Subcutaneous abdominal adipose tissue (tissue), 5 donors: Measurements from ENCODE around the gene ABLIM2.
"Not testable (repeated sequence)": the region's sequence is repeated elsewhere in the genome, so short reads cannot be mapped to it uniquely, and the experiment has no call there.

Experiments used
- H3K27ac ChIP-seq: one replicate; pipeline ENCODE4 v1.7.0; 2013; ENCODE audit warnings: low read depth, mild to moderate bottlenecking, inconsistent platforms, low read length, moderate library complexity
- H3K27me3 ChIP-seq, 5 donors: one replicate each; pipeline ENCODE4 v1.7.0; 2013; ENCODE audit warnings: low read length in 5 of 5, inconsistent platforms in 1 of 5; ENCODE audit not compliant: control insufficient read depth in 5 of 5, insufficient read depth in 4 of 5
- H3K36me3 ChIP-seq, 5 donors: one replicate each; pipeline ENCODE4 v1.7.0; 2013; ENCODE audit warnings: low read length in 5 of 5; ENCODE audit not compliant: control insufficient read depth in 5 of 5, insufficient read depth in 5 of 5
- H3K4me1 ChIP-seq, 5 donors: one replicate each; pipeline ENCODE4 v1.7.0; 2013; ENCODE audit warnings: low read length in 5 of 5, mild to moderate bottlenecking in 3 of 5, moderate library complexity in 1 of 5; ENCODE audit not compliant: control insufficient read depth in 5 of 5, insufficient read depth in 5 of 5
- H3K4me3 ChIP-seq, 5 donors: one replicate each; pipeline ENCODE4 v1.7.0; 2013; ENCODE audit warnings: low read length in 5 of 5, low read depth in 1 of 5
- H3K9ac ChIP-seq, 5 donors: one replicate each; pipeline ENCODE4 v1.7.0; 2013; ENCODE audit warnings: low read length in 5 of 5, mild to moderate bottlenecking in 4 of 5, moderate library complexity in 3 of 5
- H3K9me3 ChIP-seq, 5 donors: one replicate each; pipeline ENCODE4 v1.7.0; 2013; ENCODE audit warnings: low read length in 5 of 5; ENCODE audit not compliant: control insufficient read depth in 5 of 5
- donor health status: healthy.
- donor health status: healthy.
- donor health status: healthy.
- donor health status: healthy.
- donor health status: healthy.

ABLIM2 gene

DNA sequence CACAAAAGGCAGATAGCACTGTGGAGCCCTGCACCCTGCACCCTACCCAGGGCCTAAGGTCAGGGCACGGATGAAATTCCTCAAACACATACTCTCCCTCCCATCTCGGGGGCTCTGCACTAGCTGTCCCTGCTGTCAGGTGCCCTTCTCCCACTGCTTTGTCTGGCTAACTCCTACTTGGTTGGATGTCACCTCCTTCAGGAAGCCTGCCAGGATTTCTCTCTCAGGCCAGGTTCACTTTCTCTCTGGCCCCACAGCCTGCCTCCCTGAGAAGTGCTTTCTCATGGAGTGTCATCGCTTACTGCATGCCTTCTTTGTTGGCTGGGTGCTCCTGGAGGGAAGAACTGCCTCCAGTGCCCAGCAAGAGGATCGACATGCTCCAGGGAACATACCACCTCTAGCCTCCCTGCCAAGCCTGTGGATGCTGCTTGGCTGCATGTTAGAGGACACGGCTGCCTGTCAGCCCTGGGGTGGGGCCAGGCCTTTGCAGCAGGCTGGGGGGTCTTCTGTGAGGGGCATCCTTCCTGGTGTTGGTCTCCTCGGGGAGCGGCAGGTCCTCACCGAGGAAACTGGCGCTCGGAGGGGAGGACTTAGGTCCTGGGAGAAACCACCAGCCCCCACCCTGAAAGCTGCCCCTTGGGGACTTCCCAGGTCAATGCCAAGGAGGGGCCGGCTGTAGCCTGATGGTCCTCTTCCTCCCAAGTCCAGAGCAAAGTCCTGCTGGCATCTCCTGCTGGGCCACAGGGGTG lies 15.0 kb downstream of the ABLIM2 start:
- Histone ChIP-seq H3K36me3 (no peaks in the 10 kb centered on the region), H3K27ac (no peak overlapping the region), H3K9me3 (peaks cover 0 to 3% (median 0%) of the 10 kb centered on the region in 5 donors), H3K4me3 (no peak overlapping the region), H3K27me3 (peaks cover 6 to 16% (median 15%) of the 10 kb centered on the region in 5 donors), H3K4me1 (peaks cover 0 to 8% (median 4%) of the 10 kb centered on the region in 5 donors), H3K9ac (no peak overlapping the region)

DNA sequence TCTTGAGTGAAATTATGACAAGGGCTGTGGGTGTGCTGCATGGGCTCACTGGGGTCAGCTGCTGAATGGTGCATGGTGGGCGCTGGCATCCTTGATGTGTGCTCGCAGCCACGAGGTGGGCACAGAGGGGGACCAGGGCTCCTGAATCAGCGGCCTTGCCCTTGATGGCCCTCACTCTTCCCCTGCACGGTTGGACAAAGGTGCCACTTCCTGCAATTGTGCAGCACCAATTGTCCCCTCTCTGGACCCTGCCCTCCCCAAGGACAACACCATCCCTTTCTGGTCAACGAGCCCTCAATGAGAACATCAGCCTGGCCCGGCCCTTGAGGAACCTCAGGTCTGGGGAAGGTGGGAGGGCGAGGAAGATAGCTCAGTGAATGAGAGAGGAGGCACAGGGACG lies 16.1 kb downstream of the ABLIM2 start:
- H3K36me3 ChIP-seq, result no peaks in the 10 kb centered on the region
- peaks cover 6 to 16% (median 9%) of the 10 kb centered on the region in 5 donors for H3K27me3 ChIP-seq
- no peak overlapping the region for H3K9ac ChIP-seq
- H3K4me3 ChIP-seq, result no peak overlapping the region
- H3K9me3 ChIP-seq, result peaks cover 0 to 3% (median 0%) of the 10 kb centered on the region in 5 donors
- H3K4me1 ChIP-seq, result peaks cover 0 to 8% (median 4%) of the 10 kb centered on the region in 5 donors
- H3K27ac ChIP-seq, result no peak overlapping the region

DNA sequence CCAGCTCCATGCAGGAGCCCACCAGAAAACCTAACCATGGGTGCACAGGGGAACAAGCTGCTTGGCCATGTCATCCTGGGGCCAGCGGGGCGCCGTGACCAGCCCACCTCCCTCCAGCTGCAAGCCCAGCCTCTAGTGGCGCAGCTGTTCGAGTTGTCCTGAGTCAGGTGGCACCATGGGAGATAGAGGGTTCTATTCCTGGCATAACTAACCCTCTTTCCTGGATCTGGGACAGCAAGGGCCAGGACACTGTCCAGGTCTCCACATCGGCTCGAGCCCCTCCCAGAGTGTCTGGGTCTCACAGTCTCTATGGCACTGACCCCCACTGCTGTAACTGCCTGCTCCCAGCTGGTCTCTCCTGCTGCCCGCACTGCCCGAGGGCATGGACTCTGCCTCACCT lies 16.7 kb downstream of the ABLIM2 start:
- no peak overlapping the region for H3K9ac ChIP-seq
- no peak overlapping the region for H3K27ac ChIP-seq
- H3K36me3 ChIP-seq, result no peaks in the 10 kb centered on the region
- H3K27me3 ChIP-seq, result peaks cover 6 to 16% (median 9%) of the 10 kb centered on the region in 5 donors
- H3K4me3 ChIP-seq, result no peak overlapping the region
- H3K9me3 ChIP-seq, result peaks cover 0 to 3% (median 0%) of the 10 kb centered on the region in 5 donors
- H3K4me1 ChIP-seq, result peaks cover 0 to 8% (median 4%) of the 10 kb centered on the region in 5 donors

DNA sequence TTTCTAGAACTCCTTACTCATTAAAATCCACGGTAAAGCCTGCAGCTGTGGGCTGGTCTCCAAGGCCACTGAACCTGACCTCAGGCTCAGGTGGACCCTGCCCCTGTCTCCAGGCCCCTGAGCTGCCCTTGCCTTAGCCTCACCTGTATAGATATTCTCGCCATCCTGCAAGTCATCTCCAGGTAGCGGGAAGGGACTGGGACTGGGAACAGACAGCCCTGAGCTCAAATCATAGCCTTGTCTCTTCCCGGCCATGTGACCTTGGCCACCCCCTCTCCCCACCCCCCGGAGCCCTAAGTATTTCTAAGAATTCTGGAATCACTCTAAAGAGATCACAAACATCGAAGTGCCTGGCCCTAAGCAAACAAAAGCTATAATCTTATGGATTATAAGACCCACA lies 17.7 kb downstream of the ABLIM2 start:
- Histone ChIP-seq H3K27ac (no peak overlapping the region), H3K27me3 (peaks cover 6 to 16% (median 9%) of the 10 kb centered on the region in 5 donors), H3K36me3 (no peaks in the 10 kb centered on the region), H3K9ac (no peak overlapping the region), H3K4me1 (peaks cover 0 to 8% (median 4%) of the 10 kb centered on the region in 5 donors), H3K4me3 (no peak overlapping the region), H3K9me3 (peaks cover 0 to 3% (median 0%) of the 10 kb centered on the region in 5 donors)

DNA sequence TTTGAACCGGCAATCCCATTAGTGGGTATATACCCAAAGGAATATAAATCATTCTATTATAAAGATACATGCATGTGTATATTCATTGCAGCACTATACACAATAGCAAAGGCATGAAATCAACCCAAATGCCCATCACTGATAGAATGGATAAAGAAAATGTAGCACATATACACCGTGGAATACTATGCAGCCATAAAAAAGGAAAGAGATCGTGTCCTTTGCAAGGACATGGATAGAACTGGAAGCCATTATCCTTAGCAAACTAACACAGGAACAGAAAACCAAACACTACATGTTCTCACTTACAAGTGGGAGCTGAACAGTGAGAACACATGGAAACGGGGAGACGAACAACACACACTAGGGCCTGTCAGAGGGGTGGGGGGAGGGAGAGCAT lies 18.9 kb downstream of the ABLIM2 start:
- not testable (repeated sequence) for H3K36me3 ChIP-seq, H3K4me1 ChIP-seq, H3K27ac ChIP-seq, H3K9me3 ChIP-seq, H3K4me3 ChIP-seq, H3K9ac ChIP-seq
- H3K27me3 ChIP-seq, result peaks cover 3 to 16% (median 8%) of the 10 kb centered on the region in 5 donors

DNA sequence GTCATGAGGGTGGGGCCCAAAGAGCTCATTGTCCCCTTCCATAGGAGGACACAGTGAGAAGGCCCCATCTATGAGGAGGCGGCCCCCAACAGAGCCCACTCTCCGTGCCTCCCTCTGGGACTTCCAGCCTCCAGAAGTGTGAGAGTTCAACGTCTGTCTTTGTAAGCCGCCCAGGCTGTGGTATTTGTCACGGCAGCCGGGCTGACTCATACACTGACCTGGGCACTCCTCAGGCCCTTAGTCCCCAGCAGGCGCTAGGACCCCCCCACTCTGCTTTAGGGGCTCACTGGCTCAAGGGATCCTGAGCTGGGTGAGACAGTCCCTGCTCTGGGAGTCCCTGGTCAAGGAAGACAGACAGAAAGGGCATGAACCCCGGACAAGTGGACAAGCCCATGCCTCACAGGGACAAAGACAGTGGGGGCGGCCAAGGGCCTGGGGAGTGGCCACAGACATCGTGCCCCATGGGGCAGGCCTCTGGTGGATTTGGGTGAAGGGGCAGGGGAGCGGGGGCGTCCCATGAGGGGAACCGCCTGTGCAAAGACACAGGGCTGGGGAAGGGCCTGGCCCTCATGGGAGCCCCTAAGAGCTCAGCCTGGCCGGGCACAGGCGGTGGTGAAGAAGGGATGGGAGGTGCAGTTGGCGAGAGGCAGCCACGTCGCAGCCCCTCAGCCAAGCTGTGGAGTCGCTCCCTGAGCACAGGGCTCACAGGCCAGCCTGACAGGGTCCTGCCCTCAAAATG lies 21.5 kb downstream of the ABLIM2 start:
- Histone ChIP-seq H3K27me3 (peaks cover 0 to 16% (median 11%) of the 10 kb centered on the region in 5 donors), H3K4me3 (no peak overlapping the region), H3K4me1 (peaks cover 0 to 9% (median 3%) of the 10 kb centered on the region in 5 donors), H3K36me3 (no peaks in the 10 kb centered on the region), H3K9ac (no peak overlapping the region), H3K27ac (no peak overlapping the region), H3K9me3 (peaks cover 0 to 3% (median 2%) of the 10 kb centered on the region in 5 donors)

DNA sequence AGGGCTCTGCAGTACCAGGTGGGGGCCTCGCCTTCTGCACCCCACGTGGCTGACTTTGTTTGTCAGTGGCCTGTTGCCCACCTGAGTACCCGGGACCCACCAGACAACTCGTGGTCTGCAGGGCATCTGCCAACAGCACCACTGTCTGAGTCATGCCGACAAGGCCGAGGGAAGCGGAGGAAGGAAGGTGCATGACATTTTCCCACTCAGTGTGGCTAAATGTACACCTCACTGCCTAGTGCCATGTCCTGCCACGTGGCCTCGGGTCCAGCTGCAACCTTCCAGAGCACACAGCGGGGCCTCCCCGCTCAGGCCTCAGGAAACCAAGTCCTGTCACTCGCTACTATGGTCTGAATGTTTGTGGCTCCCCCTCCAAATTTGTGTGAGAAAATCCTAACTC lies 22.1 kb downstream of the ABLIM2 start:
- H3K4me1 ChIP-seq, result peaks cover 0 to 11% (median 3%) of the 10 kb centered on the region in 5 donors
- peaks cover 0 to 3% (median 2%) of the 10 kb centered on the region in 5 donors for H3K9me3 ChIP-seq
- H3K27me3 ChIP-seq, result peaks cover 0 to 19% (median 11%) of the 10 kb centered on the region in 5 donors
- H3K4me3 ChIP-seq, result no peak overlapping the region
- H3K36me3 ChIP-seq, result no peaks in the 10 kb centered on the region
- H3K9ac ChIP-seq, result no peak overlapping the region
- H3K27ac ChIP-seq, result no peak overlapping the region

DNA sequence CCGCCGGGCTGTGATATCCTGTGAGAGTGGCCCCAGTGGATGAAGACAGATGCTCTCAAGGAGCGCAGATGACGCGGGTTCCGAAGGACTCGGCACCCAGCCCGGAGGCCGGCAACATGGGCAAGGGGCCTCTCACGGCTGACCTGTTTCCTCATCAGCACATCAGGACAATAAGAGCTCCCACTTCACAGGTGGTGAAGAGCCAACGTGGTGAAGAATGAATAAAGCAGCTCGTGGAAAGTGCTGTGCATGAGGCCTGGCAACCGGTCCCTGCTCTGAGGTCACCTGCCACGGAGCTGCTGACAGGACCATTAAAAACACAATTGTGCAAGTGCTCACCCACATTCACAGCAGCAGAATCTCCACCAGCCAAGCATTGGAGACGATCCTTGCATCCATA lies 22.9 kb downstream of the ABLIM2 start:
- Histone ChIP-seq H3K27ac (no peak overlapping the region), H3K4me3 (no peak overlapping the region), H3K27me3 (peaks cover 0 to 19% (median 11%) of the 10 kb centered on the region in 5 donors), H3K9ac (no peak overlapping the region), H3K36me3 (no peaks in the 10 kb centered on the region), H3K9me3 (peaks cover 0 to 3% (median 2%) of the 10 kb centered on the region in 5 donors), H3K4me1 (peaks cover 0 to 11% (median 3%) of the 10 kb centered on the region in 5 donors)

DNA sequence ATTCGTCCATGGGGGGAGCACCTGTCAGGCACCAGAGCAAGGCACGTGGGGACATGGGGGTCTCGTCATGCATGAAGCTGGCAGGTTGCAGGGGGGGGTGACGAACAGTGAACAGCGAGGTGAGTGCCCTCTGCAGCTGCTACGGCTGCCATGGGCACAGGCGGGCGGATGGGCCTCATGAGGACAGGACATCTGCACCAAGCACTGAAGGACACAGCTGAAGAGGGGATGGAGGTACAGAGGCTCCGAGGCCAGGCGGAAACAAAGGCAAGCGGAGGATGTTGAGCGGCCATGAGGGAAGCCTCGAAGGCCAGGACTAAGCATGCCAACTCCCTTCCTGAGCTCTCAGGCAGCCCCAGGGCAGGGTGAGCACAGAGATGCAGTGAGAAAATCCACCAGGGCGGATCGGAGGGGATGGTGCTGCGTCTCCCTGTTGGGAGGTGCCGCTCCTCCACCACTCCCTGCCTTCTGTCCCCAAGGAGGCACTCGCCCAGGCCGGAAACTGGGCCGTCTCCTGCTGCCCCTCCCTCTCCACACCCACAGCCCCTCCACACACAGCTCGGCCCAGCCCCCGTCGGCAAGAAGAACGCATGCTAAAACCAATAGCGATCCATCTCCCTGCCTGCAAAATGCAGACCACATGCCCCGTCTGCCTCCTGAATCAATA lies 24.6 kb downstream of the ABLIM2 start:
- Histone ChIP-seq H3K9ac (no peak overlapping the region), H3K9me3 (peaks cover 0 to 2% (median 0%) of the 10 kb centered on the region in 5 donors), H3K36me3 (no peaks in the 10 kb centered on the region), H3K4me1 (peaks cover 0 to 11% (median 3%) of the 10 kb centered on the region in 5 donors), H3K27ac (no peak overlapping the region), H3K27me3 (peaks cover 0 to 21% (median 11%) of the 10 kb centered on the region in 5 donors), H3K4me3 (no peak overlapping the region)
